Astrocyte (in vitro differentiated cells and primary cell): ENCODE results near the gene LCAT.

Source experiments
- EZH2 ChIP-seq: IDR thresholded peaks from 2 replicates; pipeline ENCODE4 v1.6.1; 2012; ENCODE audit warnings: mild to moderate bottlenecking, low read length, inconsistent platforms; ENCODE audit not compliant: insufficient read depth
- TF ChIP-seq, protein P1 (sequence below): IDR thresholded peaks from 2 replicates; pipeline ENCODE4 v1.5.1; 2011; ENCODE audit warnings: low read depth, mild to moderate bottlenecking, inconsistent platforms, low read length, moderate library complexity; ENCODE audit not compliant: insufficient read depth

DNA sequence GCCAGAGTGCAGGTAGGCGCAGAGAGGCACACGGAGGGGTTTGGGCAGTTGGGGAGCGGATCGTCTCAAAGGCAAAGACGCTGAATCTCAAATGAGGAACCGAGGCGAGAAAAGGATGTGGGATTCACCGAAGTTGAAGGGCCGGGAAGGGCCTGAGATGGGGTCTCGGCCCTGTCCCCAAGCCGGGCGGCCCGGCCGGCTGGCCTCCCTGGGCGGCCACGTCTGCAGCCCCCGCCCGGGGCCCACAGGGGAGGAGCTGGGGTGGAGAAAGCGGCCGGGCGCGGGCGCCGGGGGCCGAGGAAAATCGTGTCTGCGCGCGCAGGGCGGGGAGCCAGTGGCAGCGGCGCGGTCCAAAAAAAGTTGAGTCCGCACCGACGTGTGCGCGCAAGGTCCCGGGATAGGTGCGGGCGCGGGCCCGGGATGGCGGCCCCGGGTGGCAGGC lies 24.1 kb upstream of the LCAT start:
- no peak for TF ChIP-seq EZH2
- TF ChIP-seq, protein P1, sequence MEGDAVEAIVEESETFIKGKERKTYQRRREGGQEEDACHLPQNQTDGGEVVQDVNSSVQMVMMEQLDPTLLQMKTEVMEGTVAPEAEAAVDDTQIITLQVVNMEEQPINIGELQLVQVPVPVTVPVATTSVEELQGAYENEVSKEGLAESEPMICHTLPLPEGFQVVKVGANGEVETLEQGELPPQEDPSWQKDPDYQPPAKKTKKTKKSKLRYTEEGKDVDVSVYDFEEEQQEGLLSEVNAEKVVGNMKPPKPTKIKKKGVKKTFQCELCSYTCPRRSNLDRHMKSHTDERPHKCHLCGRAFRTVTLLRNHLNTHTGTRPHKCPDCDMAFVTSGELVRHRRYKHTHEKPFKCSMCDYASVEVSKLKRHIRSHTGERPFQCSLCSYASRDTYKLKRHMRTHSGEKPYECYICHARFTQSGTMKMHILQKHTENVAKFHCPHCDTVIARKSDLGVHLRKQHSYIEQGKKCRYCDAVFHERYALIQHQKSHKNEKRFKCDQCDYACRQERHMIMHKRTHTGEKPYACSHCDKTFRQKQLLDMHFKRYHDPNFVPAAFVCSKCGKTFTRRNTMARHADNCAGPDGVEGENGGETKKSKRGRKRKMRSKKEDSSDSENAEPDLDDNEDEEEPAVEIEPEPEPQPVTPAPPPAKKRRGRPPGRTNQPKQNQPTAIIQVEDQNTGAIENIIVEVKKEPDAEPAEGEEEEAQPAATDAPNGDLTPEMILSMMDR = no peak
